ENCODE data around the gene ECSCR. TPM values are rescaled to one million over a fixed set of nuclear protein-coding genes. Genes with fewer than 3 reads are reported as not detected.
A peak's percentile ranks its signal among the peaks of the same experiment; 100 is the strongest.

The ECSCR gene
- total RNA-seq, 1 experiment from 2014 or later, result 0.36 TPM

DNA sequence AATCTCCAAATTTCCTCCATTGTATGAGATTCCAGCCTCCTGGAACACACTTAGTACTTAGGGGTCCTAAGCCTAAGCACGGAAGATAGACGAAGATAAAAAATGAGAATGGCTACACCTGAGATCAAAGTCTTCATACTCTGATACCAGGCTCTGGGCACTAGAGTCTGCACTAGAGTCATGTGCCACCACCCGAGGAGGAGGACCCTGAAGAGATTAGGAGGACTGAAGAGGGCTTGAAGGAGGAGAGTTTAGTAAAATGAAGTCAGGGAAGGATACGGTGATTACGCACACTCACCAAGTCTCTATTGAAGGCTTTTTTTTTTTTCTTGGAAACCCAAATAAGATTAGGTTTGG, 58.1 kb downstream of the ECSCR start:
- Histone ChIP-seq H3K9me3 (ENCODE audit: low read length) (no peaks in the 10 kb centered on the region), H3K9ac (ENCODE audit: low read length) (peak overlapping the region; percentile 88), H2AFZ (ENCODE audit: low read length) (peak overlapping the region; percentile 91), H3K9me2 (replicated peaks; ENCODE audit: low read length) (no peaks in the 10 kb centered on the region), H3K36me3 (ENCODE audit: low read depth, low read length) (no peaks in the 10 kb centered on the region), H3K27me3 (ENCODE audit: low read length) (no peaks in the 10 kb centered on the region), H3K4me1 (ENCODE audit: insufficient read depth, low read length) (peaks cover 10% of the 10 kb centered on the region), H3F3A (ENCODE audit: low read length, unreplicated experiment) (no peaks in the 10 kb centered on the region), H3K27ac (ENCODE audit: low read length) (peak overlapping the region; percentile 90), H4K20me1 (ENCODE audit: low read length) (no peaks in the 10 kb centered on the region), H3K4me3 (ENCODE audit: low read length) (peak overlapping the region; percentile 68), H3K79me2 (ENCODE audit: low read length) (no peaks in the 10 kb centered on the region), H3K4me2 (ENCODE audit: low read length) (peak overlapping the region; percentile 90)
- CTCF ChIA-PET, result no interaction called here
- DNase-seq (no peak), ATAC-seq (no peak)
- TF ChIP-seq EZH2 (IDR thresholded peaks at IDR 0.05; ENCODE audit: low read length, unreplicated experiment), result no peak
- POLR2A ChIA-PET (ENCODE audit: unreplicated experiment), result interaction anchor here (0.5 kb wide), 1 partner anchor 795 kb away, joined by 3 read pairs; no protein-coding TSS in a partner anchor
- intact Hi-C loops (cut with micrococcal nuclease), result no loop called here
- TSS peak; percentile 88 for BruUV-seq (replicated peaks)

GRCh38 chr5:139403787-139404483, 58.6 kb downstream of the ECSCR start, which contains the start of gene SPATA24:
TSS of gene SPATA24 (minus strand) at chr5:139404089. CDS start at chr5:139404060, 29 bp downstream.
- H3K27me3 ChIP-seq (ENCODE audit: low read length), result no peaks in the 10 kb centered on the region
- DNase-seq (peak; percentile 91), ATAC-seq (peak; percentile 95)
- no peaks in the 10 kb centered on the region for H3K79me2 ChIP-seq (ENCODE audit: low read length)
- peak within 1 kb of the TSS; percentile 90 for H3K4me2 ChIP-seq (ENCODE audit: low read length)
- ChIA-PET CTCF (no interaction called here), POLR2A (ENCODE audit: unreplicated experiment) (interaction anchor here (0.5 kb wide), 1 partner anchor 795 kb away, joined by 3 read pairs; no protein-coding TSS in a partner anchor)
- peak within 1 kb of the TSS; percentile 91 for H2AFZ ChIP-seq (ENCODE audit: low read length)
- BruUV-seq (replicated peaks), result no TSS peak
- intact Hi-C loops (cut with micrococcal nuclease), result no loop called here
- peak within 1 kb of the TSS; percentile 90 for H3K27ac ChIP-seq (ENCODE audit: low read length)
- no peaks in the 10 kb centered on the region for H3K9me2 ChIP-seq (replicated peaks; ENCODE audit: low read length)
- no peaks in the 10 kb centered on the region for H3K36me3 ChIP-seq (ENCODE audit: low read depth, low read length)
- no peaks in the 10 kb centered on the region for H3F3A ChIP-seq (ENCODE audit: low read length, unreplicated experiment)
- TF ChIP-seq EZH2 (IDR thresholded peaks at IDR 0.05; ENCODE audit: low read length, unreplicated experiment), result no peak
- no peak for TF ChIP-seq EZH2phosphoT487 (IDR thresholded peaks at IDR 0.05; ENCODE audit: borderline replicate concordance, low read length)
- TF ChIP-seq CTCF (conservative IDR thresholded peaks at IDR 0.05; ENCODE audit: low read depth, low read length), result no peak
- H3K4me1 ChIP-seq (ENCODE audit: insufficient read depth, low read length), result peaks cover 10% of the 10 kb centered on the region
- peak within 1 kb of the TSS; percentile 88 for H3K9ac ChIP-seq (ENCODE audit: low read length)
- H3K4me3 ChIP-seq (ENCODE audit: low read length), result peak within 1 kb of the TSS; percentile 68
- no peaks in the 10 kb centered on the region for H4K20me1 ChIP-seq (ENCODE audit: low read length)
- no peaks in the 10 kb centered on the region for H3K9me3 ChIP-seq (ENCODE audit: low read length)

- Histone ChIP-seq H3K9ac (ENCODE audit: low read length) (peak overlapping the region; percentile 88), H3K27ac (ENCODE audit: low read length) (peak overlapping the region; percentile 90), H4K20me1 (ENCODE audit: low read length) (no peaks in the 10 kb centered on the region), H2AFZ (ENCODE audit: low read length) (peak overlapping the region; percentile 91), H3F3A (ENCODE audit: low read length, unreplicated experiment) (no peaks in the 10 kb centered on the region), H3K4me3 (ENCODE audit: low read length) (peak overlapping the region; percentile 68), H3K4me1 (ENCODE audit: insufficient read depth, low read length) (peaks cover 10% of the 10 kb centered on the region), H3K36me3 (ENCODE audit: low read depth, low read length) (no peaks in the 10 kb centered on the region), H3K9me3 (ENCODE audit: low read length) (no peaks in the 10 kb centered on the region), H3K79me2 (ENCODE audit: low read length) (no peaks in the 10 kb centered on the region), H3K4me2 (ENCODE audit: low read length) (peak overlapping the region; percentile 90), H3K9me2 (replicated peaks; ENCODE audit: low read length) (no peaks in the 10 kb centered on the region), H3K27me3 (ENCODE audit: low read length) (no peaks in the 10 kb centered on the region)
- ChIA-PET POLR2A (ENCODE audit: unreplicated experiment) (no interaction called here), CTCF (no interaction called here)
- TSS peak; percentile 88 for BruUV-seq (replicated peaks)
- ATAC-seq (no peak), DNase-seq (no peak)
- TF ChIP-seq CTCF (conservative IDR thresholded peaks at IDR 0.05; ENCODE audit: low read depth, low read length) (no peak), EZH2 (IDR thresholded peaks at IDR 0.05; ENCODE audit: low read length, unreplicated experiment) (no peak), EZH2phosphoT487 (IDR thresholded peaks at IDR 0.05; ENCODE audit: borderline replicate concordance, low read length) (no peak)
- intact Hi-C loops (cut with micrococcal nuclease), result no loop called here
Observed at GRCh38 chr5:139403418-139403786, 59.1 kb downstream of the ECSCR start.
